Measurements from ENCODE around the gene SMO. TPM values are rescaled to one million over a fixed set of nuclear protein-coding genes. Genes with fewer than 3 reads are reported as not detected.

SMO gene
- total and polyA plus RNA-seq, 2 donors (not counting 3 experiments of a cell fraction or from before 2014, with no cell fraction given) = 13.2 to 16.5 TPM

- Histone ChIP-seq H2AFZ (ENCODE audit: low read depth, low read length) (no peak overlapping the region), H3K36me3 (ENCODE audit: control insufficient read depth in 2 of 2, extremely low read depth in 1 of 2, insufficient read depth in 2 of 2, low read length in 2 of 2) (no peaks in the 10 kb centered on the region), H3K27ac (ENCODE audit: insufficient read depth, low read depth, low read length) (no peak overlapping the region), H3K9me3 (replicated peaks; ENCODE audit: control insufficient read depth, insufficient read depth, low read length) (no peaks in the 10 kb centered on the region), H4K20me1 (replicated peaks; ENCODE audit: control insufficient read depth, extremely low read depth, insufficient read depth, low read length) (no peaks in the 10 kb centered on the region), H3K27me3 (ENCODE audit: control insufficient read depth in 2 of 2, insufficient read depth in 2 of 2, low read length in 2 of 2) (peaks cover 3 to 10% of the 10 kb centered on the region in 2 experiments), H3K9me1 (replicated peaks; ENCODE audit: control insufficient read depth, extremely low read depth, insufficient read depth, low read length) (no peaks in the 10 kb centered on the region), H3K4me3 (replicated peaks in 1 of 3; ENCODE audit: insufficient read depth in 1 of 3, low read depth in 1 of 3, low read length in 3 of 3) (no peak overlapping the region), H3K4me2 (ENCODE audit: insufficient read depth, low read length) (no peak overlapping the region), H3K79me2 (ENCODE audit: control insufficient read depth, insufficient read depth, low read length) (no peaks in the 10 kb centered on the region), H3K9ac (replicated peaks; ENCODE audit: extremely low read depth, insufficient read depth, low read length) (no peak overlapping the region), H3K4me1 (ENCODE audit: control insufficient read depth, extremely low read depth, insufficient read depth, low read length) (no peaks in the 10 kb centered on the region)
- DNase-seq (ENCODE audit: low read depth, low spot score) (no peak), FAIRE-seq (no peak)
- no peak for TF ChIP-seq POLR2A (IDR thresholded peaks at IDR 0.05; ENCODE audit: low read depth, low read length)
- no peak for TF ChIP-seq MYC (IDR thresholded peaks at IDR 0.05; ENCODE audit: low read depth, low read length)
- no peak for TF ChIP-seq JUN (IDR thresholded peaks at IDR 0.05; ENCODE audit: borderline replicate concordance, insufficient read depth, insufficient read length, low read depth)
- no peak for TF ChIP-seq FOS (IDR thresholded peaks at IDR 0.05; ENCODE audit: borderline replicate concordance, insufficient read depth, low read length)
- no peak for TF ChIP-seq GATA2 (IDR thresholded peaks at IDR 0.05; ENCODE audit: insufficient read depth, insufficient read length, low read depth, low read length)
- no peak for TF ChIP-seq CTCF (IDR thresholded peaks at IDR 0.05; ENCODE audit: extremely low read depth in 1 of 2, insufficient read depth in 1 of 2, low read depth in 1 of 2, low read length in 2 of 2)
- TF ChIP-seq, protein P1, sequence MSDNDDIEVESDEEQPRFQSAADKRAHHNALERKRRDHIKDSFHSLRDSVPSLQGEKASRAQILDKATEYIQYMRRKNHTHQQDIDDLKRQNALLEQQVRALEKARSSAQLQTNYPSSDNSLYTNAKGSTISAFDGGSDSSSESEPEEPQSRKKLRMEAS (IDR thresholded peaks at IDR 0.05; ENCODE audit: insufficient read depth, insufficient read length) = no peak
- TF ChIP-seq EZH2 (IDR thresholded peaks at IDR 0.05; ENCODE audit: borderline replicate concordance, low read depth, low read length, severe bottlenecking) = no peak
- no peak for TF ChIP-seq POLR2AphosphoS5 (IDR thresholded peaks at IDR 0.05; ENCODE audit: insufficient read depth, low read depth, low read length)
- POLR2A ChIA-PET = no interaction called here
- intact Hi-C loops (cut with micrococcal nuclease) (no loop called here), dilution Hi-C loops (cut with MboI; ENCODE audit: extremely low pct_ligation_motif_present, low sequenced_read_pairs) (no loop called here)
- CTCF ChIA-PET = interaction anchor here (1.0 to 9.5 kb wide), 4 partner anchors 10 to 56 kb away, joined by 3 to 465 read pairs (median 4); no protein-coding TSS in a partner anchor
- BruUV-seq (replicated peaks) = no TSS peak
Observed at GRCh38 chr7:129161524-129162225, 26.8 kb upstream of the SMO start.

Measured in endothelial cell of umbilical vein (primary cell).